Astrocyte (in vitro differentiated cells and primary cell): Measurements from ENCODE around the gene BOLA1.

ENCODE experiments used
- EZH2 ChIP-seq: IDR thresholded peaks from 2 replicates; pipeline ENCODE4 v1.6.1; 2012; ENCODE audit warnings: mild to moderate bottlenecking, low read length, inconsistent platforms; ENCODE audit not compliant: insufficient read depth
- TF ChIP-seq, protein P1 (sequence below): IDR thresholded peaks from 2 replicates; pipeline ENCODE4 v1.5.1; 2011; ENCODE audit warnings: low read depth, mild to moderate bottlenecking, inconsistent platforms, low read length, moderate library complexity; ENCODE audit not compliant: insufficient read depth

DNA sequence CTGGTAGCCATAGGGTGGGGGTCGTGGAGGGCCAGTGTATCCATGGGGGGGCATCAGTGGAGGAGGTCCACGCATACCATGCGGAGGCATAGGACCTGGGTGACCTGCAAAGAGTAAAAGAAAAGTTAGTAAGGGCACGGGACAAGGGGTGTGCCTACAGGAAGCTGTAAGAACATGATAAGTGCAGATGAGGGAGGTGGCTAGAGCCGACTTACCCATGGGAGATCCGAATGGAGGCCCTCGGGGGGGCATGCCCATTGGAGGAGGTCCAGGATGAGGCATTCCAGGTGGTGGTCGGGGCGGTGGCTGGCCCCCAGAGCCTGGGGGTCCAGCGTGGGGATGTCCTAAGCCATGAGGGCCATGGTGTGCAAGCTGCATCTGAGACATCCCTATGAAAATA is 24.3 kb downstream of the BOLA1 start:
- TF ChIP-seq, protein P1, sequence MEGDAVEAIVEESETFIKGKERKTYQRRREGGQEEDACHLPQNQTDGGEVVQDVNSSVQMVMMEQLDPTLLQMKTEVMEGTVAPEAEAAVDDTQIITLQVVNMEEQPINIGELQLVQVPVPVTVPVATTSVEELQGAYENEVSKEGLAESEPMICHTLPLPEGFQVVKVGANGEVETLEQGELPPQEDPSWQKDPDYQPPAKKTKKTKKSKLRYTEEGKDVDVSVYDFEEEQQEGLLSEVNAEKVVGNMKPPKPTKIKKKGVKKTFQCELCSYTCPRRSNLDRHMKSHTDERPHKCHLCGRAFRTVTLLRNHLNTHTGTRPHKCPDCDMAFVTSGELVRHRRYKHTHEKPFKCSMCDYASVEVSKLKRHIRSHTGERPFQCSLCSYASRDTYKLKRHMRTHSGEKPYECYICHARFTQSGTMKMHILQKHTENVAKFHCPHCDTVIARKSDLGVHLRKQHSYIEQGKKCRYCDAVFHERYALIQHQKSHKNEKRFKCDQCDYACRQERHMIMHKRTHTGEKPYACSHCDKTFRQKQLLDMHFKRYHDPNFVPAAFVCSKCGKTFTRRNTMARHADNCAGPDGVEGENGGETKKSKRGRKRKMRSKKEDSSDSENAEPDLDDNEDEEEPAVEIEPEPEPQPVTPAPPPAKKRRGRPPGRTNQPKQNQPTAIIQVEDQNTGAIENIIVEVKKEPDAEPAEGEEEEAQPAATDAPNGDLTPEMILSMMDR, result no peak
- no peak for TF ChIP-seq EZH2
